ENCODE results near the gene SAMD10. TPM values are rescaled to one million over a fixed set of nuclear protein-coding genes. Genes with fewer than 3 reads are reported as not detected.

Gene SAMD10
- total RNA-seq, 4 donors from 2014 or later: 1.1 to 6.4 (median 5.0) TPM

- peak overlapping the region in 1 of 3 donors; percentile 23 for H3K27ac ChIP-seq
- no peak for DNase-seq
- intact Hi-C loops (cut with DNase I): no loop called here
- H3K27me3 ChIP-seq: no peaks in the 10 kb centered on the region
- H3K36me3 ChIP-seq: no peaks in the 10 kb centered on the region
- TF ChIP-seq CTCF (IDR thresholded peaks at IDR 0.05): no peak
- no peak for TF ChIP-seq POLR2A (IDR thresholded peaks at IDR 0.05)
- 86 to 98% methylated on average over 12 to 14 of the region's 14 CpGs for WGBS, 2 donors
- no peaks in the 10 kb centered on the region for H3K9me3 ChIP-seq
- H3K4me1 ChIP-seq: peaks cover 48 to 82% of the 10 kb centered on the region in 2 donors
- no peak overlapping the region for H3K4me3 ChIP-seq (replicated peaks in 1 of 3)
Measured at GRCh38 chr20:63952769-63953168, 26.7 kb downstream of the SAMD10 start.

- TF ChIP-seq POLR2A (IDR thresholded peaks at IDR 0.05) (no peak), CTCF (IDR thresholded peaks at IDR 0.05) (no peak)
- Histone ChIP-seq H3K4me3 (replicated peaks in 1 of 3) (no peak overlapping the region), H3K9me3 (no peaks in the 10 kb centered on the region), H3K4me1 (peaks cover 48 to 82% of the 10 kb centered on the region in 2 donors), H3K27me3 (no peaks in the 10 kb centered on the region), H3K27ac (peak overlapping the region in 2 of 3 donors; percentile 17 to 23), H3K36me3 (no peaks in the 10 kb centered on the region)
- DNase-seq: no peak
- intact Hi-C loops (cut with DNase I): no loop called here
- WGBS, 2 donors: no CpG with 5 or more reads among the region's 15 CpGs
Measured at GRCh38 chr20:63952210-63952535, 27.3 kb downstream of the SAMD10 start.

- intact Hi-C loops (cut with DNase I): no loop called here
- WGBS, 2 donors: 76 to 79% methylated on average over 2 to 7 of the region's 17 CpGs
Measured at GRCh38 chr20:63951398-63952209, 27.8 kb downstream of the SAMD10 start.

GRCh38 chr20:63950701-63951397 is 28.6 kb downstream of the SAMD10 start:
- 63 to 91% methylated on average over 5 to 11 of the region's 20 CpGs for WGBS, 2 donors
- intact Hi-C loops (cut with DNase I): no loop called here
- no peak for TF ChIP-seq POLR2A (IDR thresholded peaks at IDR 0.05)
- peak overlapping the region; percentile 88 to 91 (median 89) for H3K27ac ChIP-seq
- no peaks in the 10 kb centered on the region for H3K9me3 ChIP-seq
- peaks cover 42 to 78% of the 10 kb centered on the region in 2 donors for H3K4me1 ChIP-seq
- no peak for DNase-seq
- peaks cover 0 to 1% of the 10 kb centered on the region in 2 donors for H3K36me3 ChIP-seq
- H3K27me3 ChIP-seq: no peaks in the 10 kb centered on the region
- H3K4me3 ChIP-seq (replicated peaks in 1 of 3): no peak overlapping the region

More at GRCh38 chr20:63951398-63952209, 27.8 kb downstream of the SAMD10 start:
- Histone ChIP-seq H3K27me3 (no peaks in the 10 kb centered on the region), H3K36me3 (no peaks in the 10 kb centered on the region), H3K4me3 (replicated peaks in 1 of 3) (no peak overlapping the region), H3K9me3 (no peaks in the 10 kb centered on the region), H3K4me1 (peaks cover 43 to 78% of the 10 kb centered on the region in 2 donors), H3K27ac (peak overlapping the region in 2 of 3 donors; percentile 89 to 91)
- peak in 1 of 2 donors; percentile 29 for DNase-seq
- TF ChIP-seq POLR2A (IDR thresholded peaks at IDR 0.05): no peak
- TF ChIP-seq CTCF (IDR thresholded peaks at IDR 0.05): no peak

GRCh38 chr20:63947638-63948456 is 31.6 kb downstream of the SAMD10 start:
- Histone ChIP-seq H3K9me3 (no peaks in the 10 kb centered on the region), H3K36me3 (peaks cover 23 to 31% of the 10 kb centered on the region in 2 donors), H3K4me1 (peaks cover 32 to 57% of the 10 kb centered on the region in 2 donors), H3K27ac (peak overlapping the region in 2 of 3 donors; percentile 2 to 91), H3K27me3 (no peaks in the 10 kb centered on the region), H3K4me3 (replicated peaks in 1 of 3) (no peak overlapping the region)
- intact Hi-C loops (cut with DNase I): no loop called here
- WGBS, 2 donors: 37 to 69% methylated on average over 23 of the region's 27 CpGs
- peak; percentile 37 to 43 for DNase-seq
- TF ChIP-seq POLR2A (IDR thresholded peaks at IDR 0.05) (no peak), CTCF (IDR thresholded peaks at IDR 0.05) (no peak)

Measured in thyroid gland (tissue), 4 donors.